GM21360 (cell line): ENCODE data around the gene RAB6A.
"Not testable (repeated sequence)": the region's sequence is repeated elsewhere in the genome, so short reads cannot be mapped to it uniquely, and the experiment has no call there.

Experiments
- ATAC-seq: cut with Tn5 transposase; IDR thresholded peaks from one replicate; pipeline ENCODE4 v1.9.1; 2021; ENCODE audit warnings: mild to moderate bottlenecking, moderate library complexity; ENCODE audit not compliant: unreplicated experiment

RAB6A gene

GRCh38 chr11:73766763-73767162 lies 5.9 kb upstream of the RAB6A start:
- ATAC-seq: no peak

- no peak for ATAC-seq
Observed at GRCh38 chr11:73762732-73763131, 1.9 kb upstream of the RAB6A start.

GRCh38 chr11:73761403-73761945 lies 600 bp upstream of the RAB6A start:
- ATAC-seq: peak; percentile 3

- no peak for ATAC-seq
Observed at GRCh38 chr11:73760135-73760678, 667 bp downstream of the RAB6A start.

GRCh38 chr11:73759610-73760134 lies 1.2 kb downstream of the RAB6A start:
- ATAC-seq: no peak

GRCh38 chr11:73758451-73758850 lies 2.4 kb downstream of the RAB6A start:
- ATAC-seq: no peak

- ATAC-seq: no peak
Observed at GRCh38 chr11:73757598-73757997, 3.3 kb downstream of the RAB6A start.

- no peak for ATAC-seq
Observed at GRCh38 chr11:73755670-73756069, 5.2 kb downstream of the RAB6A start.

- ATAC-seq: no peak
Observed at GRCh38 chr11:73753938-73754337, 6.9 kb downstream of the RAB6A start.

- no peak for ATAC-seq
Observed at GRCh38 chr11:73752903-73753302, 8.0 kb downstream of the RAB6A start.

GRCh38 chr11:73752216-73752867 lies 8.5 kb downstream of the RAB6A start:
- no peak for ATAC-seq

GRCh38 chr11:73750862-73751261 lies 10.0 kb downstream of the RAB6A start:
- ATAC-seq: not testable (repeated sequence)

- no peak for ATAC-seq
Observed at GRCh38 chr11:73750228-73750627, 10.6 kb downstream of the RAB6A start.

GRCh38 chr11:73749118-73749517 lies 11.8 kb downstream of the RAB6A start:
- ATAC-seq: no peak

- no peak for ATAC-seq
Observed at GRCh38 chr11:73748300-73748699, 12.6 kb downstream of the RAB6A start.

- no peak for ATAC-seq
Observed at GRCh38 chr11:73747762-73748161, 13.1 kb downstream of the RAB6A start.

- no peak for ATAC-seq
Observed at GRCh38 chr11:73746701-73747100, 14.2 kb downstream of the RAB6A start.

- no peak for ATAC-seq
Observed at GRCh38 chr11:73743045-73743444, 17.8 kb downstream of the RAB6A start.

GRCh38 chr11:73735959-73736358 lies 24.9 kb downstream of the RAB6A start:
- ATAC-seq: not testable (repeated sequence)

- ATAC-seq: no peak
Observed at GRCh38 chr11:73734993-73735392, 25.9 kb downstream of the RAB6A start.

- ATAC-seq: not testable (repeated sequence)
Observed at GRCh38 chr11:73734011-73734410, 26.9 kb downstream of the RAB6A start.

GRCh38 chr11:73732936-73733335 lies 27.9 kb downstream of the RAB6A start:
- ATAC-seq: not testable (repeated sequence)
